Caco-2 (cell line): Measurements from ENCODE around the gene PPARG. TPM values are rescaled to one million over a fixed set of nuclear protein-coding genes. Genes with fewer than 3 reads are reported as not detected.

Experiments used
- BruUV-seq: library from RNA; stranded (reverse); fragments of 400-500 nt; replicated peaks from 2 replicates; lab custom pipeline; 2021; lab: Mats Ljungman, UMichigan
- CTCF ChIA-PET: fragments of 300-600 bp; sonication (Branson Sonifier 250); formaldehyde crosslinking; loops from one replicate; lab custom pipeline; 2022; ENCODE audit warnings: antibody characterized with exemption; lab: Charles Lee
- POLR2A ChIA-PET: fragments of 300-600 bp; sonication (Branson Sonifier 250); formaldehyde crosslinking; loops from one replicate; lab custom pipeline; 2022; ENCODE audit warnings: antibody characterized with exemption; lab: Charles Lee
- DNase-seq, 2 experiments: peaks; one replicate each; pipeline versions ENCODE4 v3.0.0 to v3.0.0-alpha.2; 2020 to 2022
- H3K27me3 ChIP-seq: replicated peaks from 2 replicates; pipeline ENCODE4 v1.6.0; 2011; ENCODE audit warnings: low read length; ENCODE audit not compliant: control insufficient read depth, insufficient read depth
- H3K36me3 ChIP-seq: 2 replicates; pipeline ENCODE4 v1.5.1; 2011; ENCODE audit warnings: low read length; ENCODE audit not compliant: control insufficient read depth, insufficient read depth
- H3K4me1 ChIP-seq: fragments of 250-450 bp; sonication (Bioruptor Pico); 2 replicates; pipeline ENCODE4 v1.5.1; 2020; ENCODE audit warnings: mild to moderate bottlenecking
- H3K4me3 ChIP-seq: 2 replicates; pipeline ENCODE4 v1.5.1; 2011; ENCODE audit warnings: low read depth, mild to moderate bottlenecking, control low read depth, low read length
- H3K9me3 ChIP-seq: fragments of 250-450 bp; sonication (Bioruptor Pico); 2 replicates; pipeline ENCODE4 v1.5.1; 2020; ENCODE audit warnings: mild to moderate bottlenecking, moderate library complexity
- H3K27ac Mint-ChIP-seq: one replicate; pipeline ENCODE4 v1.8.0; 2022; ENCODE audit warnings: mixed read lengths; ENCODE audit not compliant: unreplicated experiment
- H3K27me3 Mint-ChIP-seq: one replicate; pipeline ENCODE4 v1.8.0; 2022; ENCODE audit warnings: mixed read lengths; ENCODE audit not compliant: insufficient read depth, unreplicated experiment
- H3K36me3 Mint-ChIP-seq: one replicate; pipeline ENCODE4 v1.8.0; 2022; ENCODE audit warnings: mild to moderate bottlenecking, mixed read lengths; ENCODE audit not compliant: insufficient read depth, unreplicated experiment
- H3K4me1 Mint-ChIP-seq: one replicate; pipeline ENCODE4 v1.8.0; 2022; ENCODE audit warnings: low read depth, mixed read lengths; ENCODE audit not compliant: unreplicated experiment
- H3K4me3 Mint-ChIP-seq: one replicate; pipeline ENCODE4 v1.8.0; 2022; ENCODE audit warnings: mild to moderate bottlenecking, moderate library complexity, mixed read lengths; ENCODE audit not compliant: unreplicated experiment
- H3K9me3 Mint-ChIP-seq: one replicate; pipeline ENCODE4 v1.8.0; 2022; ENCODE audit warnings: mixed read lengths; ENCODE audit not compliant: unreplicated experiment
- intact Hi-C: fragments of 100-400 bp; cut with micrococcal nuclease; formaldehyde crosslinking; loops from one replicate; pipeline ENCODE4 v1.10.0; 2022; ENCODE audit not compliant: unreplicated experiment
- total RNA-seq: library from RNA; stranded (reverse); gene quantifications from 2 replicates; pipeline ENCODE4 v1.2.3, GENCODE V29; 2022
- TF ChIP-seq, protein P1 (sequence below), 2 experiments: fragments of 200-600 bp in 1 of 2; IDR thresholded peaks; 1 replicate in 1 of 2; 2 replicates in 1 of 2; pipeline versions ENCODE4 v1.5.1 to v1.8.0; 2011 to 2022; ENCODE audit warnings: antibody characterized with exemption in 1 of 2, control low read depth in 1 of 2, inconsistent platforms in 1 of 2, low read depth in 1 of 2, low read length in 1 of 2, mild to moderate bottlenecking in 1 of 2, moderate library complexity in 1 of 2; ENCODE audit not compliant: insufficient read depth in 1 of 2, severe bottlenecking in 1 of 2, unreplicated experiment in 1 of 2

The PPARG gene
- total RNA-seq, 1 experiment from 2014 or later = 15.6 TPM

DNA sequence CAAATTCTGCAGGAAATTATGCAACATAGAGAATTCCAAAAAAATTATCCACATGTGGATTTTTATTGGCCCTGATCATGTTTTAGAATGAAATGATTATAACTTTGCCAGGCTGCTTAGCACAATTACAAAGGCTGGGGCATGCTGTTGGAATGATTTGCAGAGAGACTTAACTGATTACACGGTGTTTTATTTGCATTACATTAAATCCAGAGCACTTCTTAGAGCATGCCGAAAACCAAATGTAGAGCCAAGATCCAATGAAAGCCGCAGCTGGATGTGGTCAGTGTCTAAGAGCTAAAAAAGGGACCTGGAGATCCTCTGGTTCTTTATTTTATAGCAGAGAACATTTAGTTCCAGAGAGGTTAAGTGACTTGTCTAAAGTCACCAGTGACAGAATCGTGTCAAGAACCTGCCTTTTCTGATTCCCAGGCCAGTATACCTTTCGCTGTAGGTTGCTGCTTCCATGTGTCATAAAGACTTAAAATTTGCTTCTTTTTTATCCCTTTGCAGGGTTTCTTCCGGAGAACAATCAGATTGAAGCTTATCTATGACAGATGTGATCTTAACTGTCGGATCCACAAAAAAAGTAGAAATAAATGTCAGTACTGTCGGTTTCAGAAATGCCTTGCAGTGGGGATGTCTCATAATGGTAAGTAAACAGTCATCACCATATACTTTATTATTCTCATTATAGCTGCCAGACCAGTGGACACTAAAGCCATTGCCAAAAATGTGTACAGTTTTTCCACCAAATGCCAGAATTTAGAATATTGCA is 103.4 kb downstream of the PPARG start:
- ChIA-PET CTCF (no interaction called here), POLR2A (no interaction called here)
- TF ChIP-seq, protein P1, sequence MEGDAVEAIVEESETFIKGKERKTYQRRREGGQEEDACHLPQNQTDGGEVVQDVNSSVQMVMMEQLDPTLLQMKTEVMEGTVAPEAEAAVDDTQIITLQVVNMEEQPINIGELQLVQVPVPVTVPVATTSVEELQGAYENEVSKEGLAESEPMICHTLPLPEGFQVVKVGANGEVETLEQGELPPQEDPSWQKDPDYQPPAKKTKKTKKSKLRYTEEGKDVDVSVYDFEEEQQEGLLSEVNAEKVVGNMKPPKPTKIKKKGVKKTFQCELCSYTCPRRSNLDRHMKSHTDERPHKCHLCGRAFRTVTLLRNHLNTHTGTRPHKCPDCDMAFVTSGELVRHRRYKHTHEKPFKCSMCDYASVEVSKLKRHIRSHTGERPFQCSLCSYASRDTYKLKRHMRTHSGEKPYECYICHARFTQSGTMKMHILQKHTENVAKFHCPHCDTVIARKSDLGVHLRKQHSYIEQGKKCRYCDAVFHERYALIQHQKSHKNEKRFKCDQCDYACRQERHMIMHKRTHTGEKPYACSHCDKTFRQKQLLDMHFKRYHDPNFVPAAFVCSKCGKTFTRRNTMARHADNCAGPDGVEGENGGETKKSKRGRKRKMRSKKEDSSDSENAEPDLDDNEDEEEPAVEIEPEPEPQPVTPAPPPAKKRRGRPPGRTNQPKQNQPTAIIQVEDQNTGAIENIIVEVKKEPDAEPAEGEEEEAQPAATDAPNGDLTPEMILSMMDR (IDR thresholded peaks at IDR 0.05; ENCODE audit: insufficient read depth in 1 of 2, low read depth in 1 of 2, low read length in 1 of 2, severe bottlenecking in 1 of 2, unreplicated experiment in 1 of 2) = no peak
- H3K27ac Mint-ChIP-seq = no peak overlapping the region
- no TSS peak for BruUV-seq
- no peaks in the 10 kb centered on the region for H3K4me1 ChIP-seq
- no peak for DNase-seq
- H3K27me3 ChIP-seq = no peaks in the 10 kb centered on the region
- H3K36me3 ChIP-seq = no peaks in the 10 kb centered on the region; the same call in 1 of the 2 replicates
- intact Hi-C loops = no loop called here
- no peak overlapping the region for H3K4me3 Mint-ChIP-seq
- H3K4me1 Mint-ChIP-seq = no peaks in the 10 kb centered on the region
- H3K27me3 Mint-ChIP-seq = no peaks in the 10 kb centered on the region
- H3K4me3 ChIP-seq = no peak overlapping the region
- no peaks in the 10 kb centered on the region for H3K9me3 Mint-ChIP-seq
- no peaks in the 10 kb centered on the region for H3K9me3 ChIP-seq
- peaks cover 18% of the 10 kb centered on the region for H3K36me3 Mint-ChIP-seq

DNA sequence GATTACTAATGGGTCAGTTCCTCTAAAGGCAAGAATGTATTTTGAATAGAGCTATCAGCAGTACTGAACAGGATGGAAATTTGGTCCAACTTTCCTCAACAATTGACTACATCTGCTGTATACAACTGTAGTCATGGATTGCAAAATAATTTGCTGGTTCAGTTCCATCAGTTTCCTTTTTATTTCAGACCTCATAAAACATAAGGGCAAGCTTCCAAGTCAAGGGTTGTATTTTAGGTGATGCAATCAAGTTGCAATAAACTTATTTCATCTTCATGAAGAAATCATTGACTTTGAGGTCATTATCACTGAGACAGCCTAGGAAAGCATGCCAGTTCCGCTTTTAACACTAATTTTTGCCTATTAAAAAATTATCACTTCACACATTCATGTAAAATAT is 105.0 kb downstream of the PPARG start:
- ChIA-PET CTCF (no interaction called here), POLR2A (no interaction called here)
- H3K36me3 Mint-ChIP-seq = peaks cover 16% of the 10 kb centered on the region
- Histone ChIP-seq H3K9me3 (no peaks in the 10 kb centered on the region), H3K27me3 (no peaks in the 10 kb centered on the region), H3K4me1 (no peaks in the 10 kb centered on the region), H3K36me3 (no peaks in the 10 kb centered on the region; the same call in 1 of the 2 replicates), H3K4me3 (no peak overlapping the region)
- no peak overlapping the region for H3K27ac Mint-ChIP-seq
- BruUV-seq = no TSS peak
- no peaks in the 10 kb centered on the region for H3K27me3 Mint-ChIP-seq
- intact Hi-C loops = no loop called here
- DNase-seq = no peak
- no peak overlapping the region for H3K4me3 Mint-ChIP-seq
- TF ChIP-seq, protein P1 (IDR thresholded peaks at IDR 0.05; ENCODE audit: insufficient read depth in 1 of 2, low read depth in 1 of 2, low read length in 1 of 2, severe bottlenecking in 1 of 2, unreplicated experiment in 1 of 2) = no peak
- peaks cover 7% of the 10 kb centered on the region for H3K4me1 Mint-ChIP-seq
- H3K9me3 Mint-ChIP-seq = no peaks in the 10 kb centered on the region

DNA sequence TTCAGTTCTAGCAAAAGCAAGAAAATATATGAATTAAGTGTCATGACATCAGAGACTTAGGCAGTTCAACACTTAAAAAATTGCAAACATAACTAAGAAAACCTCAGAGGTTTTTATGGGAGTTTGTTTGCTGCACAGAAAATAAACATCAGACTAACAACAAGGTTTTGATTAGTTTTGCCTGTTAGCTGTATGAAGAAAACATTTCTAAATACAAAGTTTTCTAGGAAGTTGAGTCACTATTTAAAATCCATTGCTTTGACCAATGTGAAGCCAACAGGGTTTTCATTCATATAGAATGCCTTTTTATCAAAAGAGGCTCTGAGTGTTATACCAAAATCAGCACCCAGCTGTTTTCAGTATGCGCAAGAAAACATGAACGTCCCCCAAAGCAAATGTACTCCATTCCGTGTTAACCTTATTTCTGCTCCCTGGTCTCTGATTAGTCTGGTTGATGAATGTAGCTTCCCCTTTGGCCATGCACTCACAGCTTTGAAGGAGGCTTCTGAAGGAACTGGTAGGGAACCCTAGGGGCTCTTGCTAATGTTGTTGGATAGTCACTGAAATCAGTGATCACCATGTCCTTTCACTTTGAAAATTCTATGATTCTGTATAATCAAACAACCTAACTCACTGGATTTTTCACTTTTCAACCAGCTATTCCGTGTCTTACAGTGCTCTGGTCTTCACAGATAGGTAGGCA is 105.8 kb downstream of the PPARG start:
- H3K9me3 Mint-ChIP-seq = no peaks in the 10 kb centered on the region
- no peaks in the 10 kb centered on the region for H3K27me3 ChIP-seq
- no peaks in the 10 kb centered on the region for H3K27me3 Mint-ChIP-seq
- H3K36me3 Mint-ChIP-seq = peaks cover 8% of the 10 kb centered on the region
- ChIA-PET CTCF (interaction anchor here (1.2 kb wide), 1 partner anchor 85 kb away, joined by 8 read pairs; no protein-coding TSS in a partner anchor), POLR2A (no interaction called here)
- H3K36me3 ChIP-seq = no peaks in the 10 kb centered on the region; the same call in 1 of the 2 replicates
- no peak overlapping the region for H3K4me3 ChIP-seq
- no peaks in the 10 kb centered on the region for H3K4me1 ChIP-seq
- H3K4me3 Mint-ChIP-seq = no peak overlapping the region
- H3K27ac Mint-ChIP-seq = no peak overlapping the region
- no peaks in the 10 kb centered on the region for H3K9me3 ChIP-seq
- BruUV-seq = no TSS peak
- peaks cover 7% of the 10 kb centered on the region for H3K4me1 Mint-ChIP-seq
- TF ChIP-seq, protein P1 (IDR thresholded peaks at IDR 0.05; ENCODE audit: insufficient read depth in 1 of 2, low read depth in 1 of 2, low read length in 1 of 2, severe bottlenecking in 1 of 2, unreplicated experiment in 1 of 2) = no peak
- intact Hi-C loops = no loop called here
- DNase-seq = no peak
